RWPE2 (cell line): ENCODE measurements around the gene MOGAT1.

Experiments
- ATAC-seq: fragments of 200-7000 bp; cut with Tn5 transposase; 3 replicates; pipeline ENCODE4 v1.9.1; 2021; ENCODE audit warnings: low read depth
- DNase-seq: peaks from one replicate; pipeline ENCODE4 v3.0.0-alpha.2; 2020; ENCODE audit warnings: low spot score
- H3K27ac ChIP-seq: fragments of 450-650 bp; 2 replicates; pipeline ENCODE4 v1.5.1; 2017; ENCODE audit warnings: mild to moderate bottlenecking; ENCODE audit not compliant: poor library complexity, severe bottlenecking
- H3K27me3 ChIP-seq: fragments of 250-450 bp; sonication (Bioruptor Pico); 2 replicates; pipeline ENCODE4 v1.5.1; 2021; ENCODE audit warnings: mild to moderate bottlenecking, moderate library complexity; ENCODE audit not compliant: insufficient read depth, poor library complexity, severe bottlenecking
- H3K36me3 ChIP-seq: fragments of 250-450 bp; sonication (Bioruptor Pico); 2 replicates; pipeline ENCODE4 v1.5.1; 2020; ENCODE audit warnings: low read depth, mild to moderate bottlenecking, moderate library complexity
- H3K4me1 ChIP-seq: fragments of 250-450 bp; sonication (Bioruptor Pico); 2 replicates; pipeline ENCODE4 v1.5.1; 2021; ENCODE audit warnings: mild to moderate bottlenecking, moderate library complexity; ENCODE audit not compliant: insufficient read depth, poor library complexity, severe bottlenecking
- H3K4me3 ChIP-seq: fragments of 250-450 bp; sonication (Bioruptor Pico); 2 replicates; pipeline ENCODE4 v1.5.1; 2021; ENCODE audit warnings: mild to moderate bottlenecking, moderate library complexity; ENCODE audit not compliant: severe bottlenecking
- H3K9me3 ChIP-seq: fragments of 250-450 bp; sonication (Bioruptor Pico); 2 replicates; pipeline ENCODE4 v1.5.1; 2021; ENCODE audit warnings: mild to moderate bottlenecking, moderate library complexity; ENCODE audit not compliant: severe bottlenecking
- CTCF ChIP-seq: fragments of 450-650 bp; IDR thresholded peaks from one replicate; pipeline ENCODE4 v1.5.1; 2017; ENCODE audit warnings: mild to moderate bottlenecking, moderate library complexity; ENCODE audit not compliant: poor library complexity, severe bottlenecking

Gene MOGAT1

GRCh38 chr2:222736301-222736700, 64.8 kb downstream of the MOGAT1 start:
- Histone ChIP-seq H3K4me1 (peaks cover 10% of the 10 kb centered on the region), H3K9me3 (no peaks in the 10 kb centered on the region), H3K36me3 (no peaks in the 10 kb centered on the region), H3K27me3 (no peaks in the 10 kb centered on the region), H3K4me3 (no peak overlapping the region), H3K27ac (no peak overlapping the region)
- DNase-seq (no peak), ATAC-seq (no peak)
- TF ChIP-seq CTCF = no peak

- Histone ChIP-seq H3K4me1 (peaks cover 10% of the 10 kb centered on the region), H3K27ac (no peak overlapping the region), H3K27me3 (no peaks in the 10 kb centered on the region), H3K36me3 (no peaks in the 10 kb centered on the region), H3K4me3 (no peak overlapping the region), H3K9me3 (no peaks in the 10 kb centered on the region)
- ATAC-seq (no peak), DNase-seq (no peak)
- no peak for TF ChIP-seq CTCF
These were observed 65.5 kb downstream of the MOGAT1 start for GRCh38 chr2:222736924-222737323.

GRCh38 chr2:222738312-222738711, 66.9 kb downstream of the MOGAT1 start:
- Histone ChIP-seq H3K9me3 (no peaks in the 10 kb centered on the region), H3K36me3 (no peaks in the 10 kb centered on the region), H3K4me1 (peaks cover 10% of the 10 kb centered on the region), H3K27ac (no peak overlapping the region), H3K4me3 (no peak overlapping the region), H3K27me3 (no peaks in the 10 kb centered on the region)
- no peak for TF ChIP-seq CTCF
- no peak for ATAC-seq
- DNase-seq = no peak

- no peak overlapping the region for H3K27ac ChIP-seq
- no peak for ATAC-seq
- DNase-seq = no peak
- TF ChIP-seq CTCF = no peak
- peaks cover 10% of the 10 kb centered on the region for H3K4me1 ChIP-seq
- H3K36me3 ChIP-seq = no peaks in the 10 kb centered on the region
- H3K4me3 ChIP-seq = no peak overlapping the region
- no peaks in the 10 kb centered on the region for H3K9me3 ChIP-seq
- no peaks in the 10 kb centered on the region for H3K27me3 ChIP-seq
These were observed 67.4 kb downstream of the MOGAT1 start for GRCh38 chr2:222738809-222739208.

GRCh38 chr2:222739939-222740338, 68.5 kb downstream of the MOGAT1 start:
- TF ChIP-seq CTCF = no peak
- Histone ChIP-seq H3K4me1 (peaks cover 10% of the 10 kb centered on the region), H3K36me3 (no peaks in the 10 kb centered on the region), H3K27me3 (no peaks in the 10 kb centered on the region), H3K27ac (no peak overlapping the region), H3K9me3 (no peaks in the 10 kb centered on the region), H3K4me3 (no peak overlapping the region)
- no peak for ATAC-seq
- DNase-seq = no peak
